MCF 10A (cell line): ENCODE measurements around the gene KCTD2. TPM values are rescaled to one million over a fixed set of nuclear protein-coding genes. Genes with fewer than 3 reads are reported as not detected.

Source experiments
- BruUV-seq: library from RNA; stranded (reverse); fragments of 400-500 nt; replicated peaks from 2 replicates; lab custom pipeline; 2021; lab: Mats Ljungman, UMichigan
- CTCF ChIA-PET: fragments of 300-600 bp; sonication (Branson Sonifier 250); formaldehyde crosslinking; extraction: SDS; loops from one replicate; lab custom pipeline; 2021; ENCODE audit warnings: antibody characterized with exemption, inconsistent platforms; lab: Yijun Ruan, JAX
- POLR2A ChIA-PET: fragments of 300-600, 350-650 bp; sonication (Branson Sonifier 250); formaldehyde crosslinking; extraction: SDS; loops from one replicate; lab custom pipeline; 2020; ENCODE audit warnings: antibody characterized with exemption, inconsistent platforms; lab: Yijun Ruan, JAX
- DNase-seq: peaks from one replicate; pipeline ENCODE4 v3.0.0-alpha.2; 2018; ENCODE audit not compliant: unreplicated experiment
- H3K27ac Mint-ChIP-seq: one replicate; pipeline ENCODE4 v1.8.0; 2022; ENCODE audit warnings: mild to moderate bottlenecking, low read depth, mixed read lengths; ENCODE audit not compliant: unreplicated experiment
- H3K27me3 Mint-ChIP-seq: one replicate; pipeline ENCODE4 v1.8.0; 2022; ENCODE audit warnings: mixed read lengths; ENCODE audit not compliant: insufficient read depth, unreplicated experiment
- H3K36me3 Mint-ChIP-seq: one replicate; pipeline ENCODE4 v1.8.0; 2022; ENCODE audit warnings: mild to moderate bottlenecking, moderate library complexity, mixed read lengths; ENCODE audit not compliant: insufficient read depth, unreplicated experiment
- H3K4me1 Mint-ChIP-seq: one replicate; pipeline ENCODE4 v1.8.0; 2022; ENCODE audit warnings: mixed read lengths; ENCODE audit not compliant: insufficient read depth, unreplicated experiment
- H3K4me3 Mint-ChIP-seq: one replicate; pipeline ENCODE4 v1.8.0; 2022; ENCODE audit warnings: mild to moderate bottlenecking, moderate library complexity, mixed read lengths; ENCODE audit not compliant: unreplicated experiment
- H3K9me3 Mint-ChIP-seq: one replicate; pipeline ENCODE4 v1.8.0; 2022; ENCODE audit warnings: mixed read lengths; ENCODE audit not compliant: unreplicated experiment
- intact Hi-C: fragments of 100-400 bp; cut with micrococcal nuclease; formaldehyde crosslinking; loops from 2 replicates; pipeline ENCODE4 v1.14.1; 2022
- total RNA-seq: library from RNA; stranded (reverse); gene quantifications from 2 replicates; pipeline ENCODE4 v1.2.3, GENCODE V29; 2022
- TF ChIP-seq, protein P1 (sequence below): fragments of 200-600 bp; IDR thresholded peaks from one replicate; pipeline ENCODE4 v1.8.0; 2022; ENCODE audit warnings: antibody characterized with exemption, mild to moderate bottlenecking; ENCODE audit not compliant: unreplicated experiment

The KCTD2 gene
- total RNA-seq, 1 experiment from 2014 or later: 11.9 TPM

DNA sequence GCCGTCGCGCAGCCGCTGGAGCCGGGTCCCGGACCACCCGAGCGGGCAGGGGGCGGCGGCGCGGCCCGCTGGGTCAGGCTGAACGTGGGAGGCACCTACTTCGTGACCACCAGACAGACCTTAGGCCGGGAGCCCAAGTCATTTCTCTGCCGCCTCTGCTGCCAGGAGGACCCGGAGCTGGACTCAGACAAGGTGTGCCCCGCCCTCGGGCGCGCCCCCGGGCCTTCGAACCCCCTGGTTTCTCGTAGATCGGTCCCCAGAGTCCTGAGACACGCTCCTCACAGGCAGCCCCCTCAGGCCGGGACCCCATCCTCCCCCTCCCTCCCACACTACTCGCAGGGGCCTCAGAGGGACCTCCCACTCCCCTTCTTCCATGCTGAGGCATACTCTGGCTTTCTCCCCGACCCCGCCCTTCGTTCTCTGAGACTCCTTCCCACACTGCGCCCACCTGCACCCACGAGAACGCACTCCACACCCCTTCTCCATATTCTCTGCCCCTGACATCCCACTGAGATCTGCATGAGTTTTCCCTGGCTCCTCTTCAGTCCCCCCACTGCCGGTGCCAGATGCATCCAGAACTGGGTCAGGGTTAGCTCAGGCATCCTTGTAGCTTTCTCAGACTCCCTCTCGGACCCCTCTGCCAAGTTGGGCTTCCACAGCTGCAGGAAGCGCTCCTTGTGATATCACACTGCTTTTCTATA, 523 bp downstream of the KCTD2 start:
- CTCF ChIA-PET: interaction anchor here (0.6 to 2.6 kb wide), 8 partner anchors 9 to 584 kb away, joined by 3 to 20 read pairs (median 5); partner anchors contain the start of genes CDR2L and NUP85
- Mint-ChIP-seq H3K9me3 (no peaks in the 10 kb centered on the region), H3K4me3 (peak overlapping the region; percentile 98), H3K27ac (peak overlapping the region; percentile 76), H3K36me3 (peaks cover 45% of the 10 kb centered on the region), H3K4me1 (peaks cover 13% of the 10 kb centered on the region), H3K27me3 (no peaks in the 10 kb centered on the region)
- DNase-seq: peak; percentile 10
- TF ChIP-seq, protein P1, sequence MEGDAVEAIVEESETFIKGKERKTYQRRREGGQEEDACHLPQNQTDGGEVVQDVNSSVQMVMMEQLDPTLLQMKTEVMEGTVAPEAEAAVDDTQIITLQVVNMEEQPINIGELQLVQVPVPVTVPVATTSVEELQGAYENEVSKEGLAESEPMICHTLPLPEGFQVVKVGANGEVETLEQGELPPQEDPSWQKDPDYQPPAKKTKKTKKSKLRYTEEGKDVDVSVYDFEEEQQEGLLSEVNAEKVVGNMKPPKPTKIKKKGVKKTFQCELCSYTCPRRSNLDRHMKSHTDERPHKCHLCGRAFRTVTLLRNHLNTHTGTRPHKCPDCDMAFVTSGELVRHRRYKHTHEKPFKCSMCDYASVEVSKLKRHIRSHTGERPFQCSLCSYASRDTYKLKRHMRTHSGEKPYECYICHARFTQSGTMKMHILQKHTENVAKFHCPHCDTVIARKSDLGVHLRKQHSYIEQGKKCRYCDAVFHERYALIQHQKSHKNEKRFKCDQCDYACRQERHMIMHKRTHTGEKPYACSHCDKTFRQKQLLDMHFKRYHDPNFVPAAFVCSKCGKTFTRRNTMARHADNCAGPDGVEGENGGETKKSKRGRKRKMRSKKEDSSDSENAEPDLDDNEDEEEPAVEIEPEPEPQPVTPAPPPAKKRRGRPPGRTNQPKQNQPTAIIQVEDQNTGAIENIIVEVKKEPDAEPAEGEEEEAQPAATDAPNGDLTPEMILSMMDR: no peak
- POLR2A ChIA-PET: interaction anchor here (0.5 to 4.9 kb wide), 27 partner anchors 9 to 409 kb away, joined by 3 to 63 read pairs (median 7); partner anchors contain the start of genes ARMC7, CDR2L, MRPL58 and SUMO2
- BruUV-seq: no TSS peak
- intact Hi-C loops: loop anchor here (2.0 kb wide), 1 partner anchor 87 kb away; no protein-coding TSS in a partner anchor

DNA sequence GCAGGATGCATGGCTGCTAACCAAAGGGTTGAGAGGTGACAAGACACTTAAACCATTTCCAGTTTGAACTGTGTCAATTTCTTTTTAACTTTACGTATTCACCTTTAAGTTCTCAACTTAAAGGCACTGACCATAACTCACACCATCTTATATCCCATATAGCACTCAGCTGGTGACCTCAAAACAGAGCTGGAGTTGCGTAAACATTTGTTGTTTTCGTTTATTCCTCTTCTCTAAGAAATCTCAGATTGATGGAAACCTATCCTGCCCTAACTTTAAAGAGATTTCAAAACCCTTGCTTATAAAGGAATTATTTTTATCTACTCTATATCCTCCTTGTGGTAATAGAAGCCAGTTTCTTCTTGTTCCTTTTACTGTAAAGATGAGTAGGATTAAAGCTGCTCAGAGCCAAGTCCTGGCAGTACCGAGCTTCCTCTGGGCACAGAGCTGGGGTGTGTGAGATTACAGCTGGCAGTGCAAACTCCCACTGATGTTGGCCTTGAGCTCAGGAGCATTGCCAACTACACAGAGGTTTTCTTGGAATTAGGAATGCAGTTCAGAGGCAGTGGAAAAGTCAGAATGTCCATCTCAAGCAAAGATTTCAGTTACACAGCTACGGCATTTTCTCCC, 1.3 kb downstream of the KCTD2 start:
- peak; percentile 14 for DNase-seq
- intact Hi-C loops: no loop called here
- no peaks in the 10 kb centered on the region for H3K27me3 Mint-ChIP-seq
- ChIA-PET POLR2A (interaction anchor here (0.5 to 4.9 kb wide), 27 partner anchors 8 to 357 kb away, joined by 3 to 63 read pairs (median 7); partner anchors contain the start of genes ARMC7, CDR2L, FDXR and GRB2), CTCF (interaction anchor here (0.6 to 2.6 kb wide), 12 partner anchors 12 to 585 kb away, joined by 3 to 20 read pairs (median 3); partner anchors contain the start of gene NUP85)
- peak overlapping the region; percentile 76 for H3K27ac Mint-ChIP-seq
- H3K4me3 Mint-ChIP-seq: peak overlapping the region; percentile 98
- no TSS peak for BruUV-seq
- H3K9me3 Mint-ChIP-seq: no peaks in the 10 kb centered on the region
- peaks cover 48% of the 10 kb centered on the region for H3K36me3 Mint-ChIP-seq
- H3K4me1 Mint-ChIP-seq: peaks cover 13% of the 10 kb centered on the region
- TF ChIP-seq, protein P1: no peak

DNA sequence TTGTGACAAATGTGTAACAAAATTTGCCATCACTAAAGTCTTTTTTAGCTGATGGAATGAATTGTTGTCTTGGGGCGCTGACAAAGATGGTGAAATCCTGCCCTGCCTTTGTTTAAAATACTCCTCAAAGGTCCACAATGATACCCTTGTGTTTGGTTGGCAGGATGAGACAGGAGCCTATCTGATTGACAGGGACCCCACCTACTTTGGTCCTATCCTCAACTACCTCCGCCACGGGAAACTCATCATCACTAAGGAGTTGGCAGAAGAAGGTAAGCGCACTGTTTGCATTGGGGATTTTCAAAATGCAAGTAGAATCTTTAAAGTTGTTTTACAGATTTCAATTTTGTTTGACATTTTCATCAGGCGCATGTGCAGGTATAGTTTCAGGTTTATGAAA, 2.0 kb downstream of the KCTD2 start:
- ChIA-PET CTCF (interaction anchor here (0.7 to 2.6 kb wide), 8 partner anchors 12 to 152 kb away, joined by 3 to 20 read pairs (median 4); no protein-coding TSS in a partner anchor), POLR2A (interaction anchor here (0.7 to 4.9 kb wide), 27 partner anchors 8 to 357 kb away, joined by 3 to 63 read pairs (median 5); partner anchors contain the start of genes ARMC7, CDR2L, FDXR and GRB2)
- intact Hi-C loops: no loop called here
- peaks cover 55% of the 10 kb centered on the region for H3K36me3 Mint-ChIP-seq
- no peaks in the 10 kb centered on the region for H3K27me3 Mint-ChIP-seq
- peak overlapping the region; percentile 98 for H3K4me3 Mint-ChIP-seq
- no TSS peak for BruUV-seq
- no peaks in the 10 kb centered on the region for H3K9me3 Mint-ChIP-seq
- no peak overlapping the region for H3K27ac Mint-ChIP-seq
- peaks cover 13% of the 10 kb centered on the region for H3K4me1 Mint-ChIP-seq
- no peak for DNase-seq
- TF ChIP-seq, protein P1: no peak
